ENCODE measurements around the gene PLA2G6. TPM values are rescaled to one million over a fixed set of nuclear protein-coding genes. Genes with fewer than 3 reads are reported as not detected.

PLA2G6 gene
- total and polyA plus RNA-seq, 2 of the 13 experiments (the other 11 are each of a cell fraction or from before 2014, with no cell fraction given): 4.8 to 11.5 TPM

DNA sequence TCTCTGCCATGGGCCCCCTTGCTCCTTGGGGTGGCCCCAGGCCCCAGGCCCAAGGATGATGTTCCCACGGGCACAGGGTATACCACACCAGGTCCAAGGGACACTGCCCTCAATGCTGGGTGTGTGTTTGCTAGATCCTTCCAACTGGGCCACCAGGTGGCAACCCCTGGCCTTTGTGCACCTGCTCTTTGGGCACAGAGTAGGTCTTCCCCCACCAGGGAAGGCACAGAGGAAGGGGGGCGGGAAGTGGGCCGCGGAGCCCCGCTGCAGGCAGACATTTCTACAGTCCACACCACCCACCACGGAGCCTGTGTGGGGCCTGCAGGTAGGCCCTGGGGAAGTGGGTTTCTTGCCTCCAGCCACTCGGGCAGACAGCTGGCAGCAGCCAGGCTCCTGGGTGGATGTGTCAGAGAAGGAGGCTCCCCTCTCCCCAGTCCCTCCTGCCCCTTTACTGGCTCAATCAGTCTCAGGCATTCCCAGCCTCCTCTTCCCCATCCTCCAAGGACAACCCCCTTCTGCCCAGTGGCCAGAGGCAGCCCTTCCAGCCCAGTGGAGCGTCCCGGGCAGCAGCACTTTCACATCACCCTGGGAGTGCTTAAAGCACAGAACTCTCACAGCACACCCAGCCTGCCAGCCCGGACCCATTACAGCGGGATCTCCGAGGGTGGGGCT is 41.8 kb upstream of the PLA2G6 start (continued):
- TF ChIP-seq, protein P1, sequence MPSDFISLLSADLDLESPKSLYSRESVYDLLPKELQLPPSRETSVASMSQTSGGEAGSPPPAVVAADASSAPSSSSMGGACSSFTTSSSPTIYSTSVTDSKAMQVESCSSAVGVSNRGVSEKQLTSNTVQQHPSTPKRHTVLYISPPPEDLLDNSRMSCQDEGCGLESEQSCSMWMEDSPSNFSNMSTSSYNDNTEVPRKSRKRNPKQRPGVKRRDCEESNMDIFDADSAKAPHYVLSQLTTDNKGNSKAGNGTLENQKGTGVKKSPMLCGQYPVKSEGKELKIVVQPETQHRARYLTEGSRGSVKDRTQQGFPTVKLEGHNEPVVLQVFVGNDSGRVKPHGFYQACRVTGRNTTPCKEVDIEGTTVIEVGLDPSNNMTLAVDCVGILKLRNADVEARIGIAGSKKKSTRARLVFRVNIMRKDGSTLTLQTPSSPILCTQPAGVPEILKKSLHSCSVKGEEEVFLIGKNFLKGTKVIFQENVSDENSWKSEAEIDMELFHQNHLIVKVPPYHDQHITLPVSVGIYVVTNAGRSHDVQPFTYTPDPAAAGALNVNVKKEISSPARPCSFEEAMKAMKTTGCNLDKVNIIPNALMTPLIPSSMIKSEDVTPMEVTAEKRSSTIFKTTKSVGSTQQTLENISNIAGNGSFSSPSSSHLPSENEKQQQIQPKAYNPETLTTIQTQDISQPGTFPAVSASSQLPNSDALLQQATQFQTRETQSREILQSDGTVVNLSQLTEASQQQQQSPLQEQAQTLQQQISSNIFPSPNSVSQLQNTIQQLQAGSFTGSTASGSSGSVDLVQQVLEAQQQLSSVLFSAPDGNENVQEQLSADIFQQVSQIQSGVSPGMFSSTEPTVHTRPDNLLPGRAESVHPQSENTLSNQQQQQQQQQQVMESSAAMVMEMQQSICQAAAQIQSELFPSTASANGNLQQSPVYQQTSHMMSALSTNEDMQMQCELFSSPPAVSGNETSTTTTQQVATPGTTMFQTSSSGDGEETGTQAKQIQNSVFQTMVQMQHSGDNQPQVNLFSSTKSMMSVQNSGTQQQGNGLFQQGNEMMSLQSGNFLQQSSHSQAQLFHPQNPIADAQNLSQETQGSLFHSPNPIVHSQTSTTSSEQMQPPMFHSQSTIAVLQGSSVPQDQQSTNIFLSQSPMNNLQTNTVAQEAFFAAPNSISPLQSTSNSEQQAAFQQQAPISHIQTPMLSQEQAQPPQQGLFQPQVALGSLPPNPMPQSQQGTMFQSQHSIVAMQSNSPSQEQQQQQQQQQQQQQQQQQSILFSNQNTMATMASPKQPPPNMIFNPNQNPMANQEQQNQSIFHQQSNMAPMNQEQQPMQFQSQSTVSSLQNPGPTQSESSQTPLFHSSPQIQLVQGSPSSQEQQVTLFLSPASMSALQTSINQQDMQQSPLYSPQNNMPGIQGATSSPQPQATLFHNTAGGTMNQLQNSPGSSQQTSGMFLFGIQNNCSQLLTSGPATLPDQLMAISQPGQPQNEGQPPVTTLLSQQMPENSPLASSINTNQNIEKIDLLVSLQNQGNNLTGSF (CRISPR knock-in tag; IDR thresholded peaks at IDR 0.05): no peak
- TF ChIP-seq, protein P2, sequence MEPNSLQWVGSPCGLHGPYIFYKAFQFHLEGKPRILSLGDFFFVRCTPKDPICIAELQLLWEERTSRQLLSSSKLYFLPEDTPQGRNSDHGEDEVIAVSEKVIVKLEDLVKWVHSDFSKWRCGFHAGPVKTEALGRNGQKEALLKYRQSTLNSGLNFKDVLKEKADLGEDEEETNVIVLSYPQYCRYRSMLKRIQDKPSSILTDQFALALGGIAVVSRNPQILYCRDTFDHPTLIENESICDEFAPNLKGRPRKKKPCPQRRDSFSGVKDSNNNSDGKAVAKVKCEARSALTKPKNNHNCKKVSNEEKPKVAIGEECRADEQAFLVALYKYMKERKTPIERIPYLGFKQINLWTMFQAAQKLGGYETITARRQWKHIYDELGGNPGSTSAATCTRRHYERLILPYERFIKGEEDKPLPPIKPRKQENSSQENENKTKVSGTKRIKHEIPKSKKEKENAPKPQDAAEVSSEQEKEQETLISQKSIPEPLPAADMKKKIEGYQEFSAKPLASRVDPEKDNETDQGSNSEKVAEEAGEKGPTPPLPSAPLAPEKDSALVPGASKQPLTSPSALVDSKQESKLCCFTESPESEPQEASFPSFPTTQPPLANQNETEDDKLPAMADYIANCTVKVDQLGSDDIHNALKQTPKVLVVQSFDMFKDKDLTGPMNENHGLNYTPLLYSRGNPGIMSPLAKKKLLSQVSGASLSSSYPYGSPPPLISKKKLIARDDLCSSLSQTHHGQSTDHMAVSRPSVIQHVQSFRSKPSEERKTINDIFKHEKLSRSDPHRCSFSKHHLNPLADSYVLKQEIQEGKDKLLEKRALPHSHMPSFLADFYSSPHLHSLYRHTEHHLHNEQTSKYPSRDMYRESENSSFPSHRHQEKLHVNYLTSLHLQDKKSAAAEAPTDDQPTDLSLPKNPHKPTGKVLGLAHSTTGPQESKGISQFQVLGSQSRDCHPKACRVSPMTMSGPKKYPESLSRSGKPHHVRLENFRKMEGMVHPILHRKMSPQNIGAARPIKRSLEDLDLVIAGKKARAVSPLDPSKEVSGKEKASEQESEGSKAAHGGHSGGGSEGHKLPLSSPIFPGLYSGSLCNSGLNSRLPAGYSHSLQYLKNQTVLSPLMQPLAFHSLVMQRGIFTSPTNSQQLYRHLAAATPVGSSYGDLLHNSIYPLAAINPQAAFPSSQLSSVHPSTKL (CRISPR knock-in tag; IDR thresholded peaks at IDR 0.05): no peak
- TF ChIP-seq, protein P3, sequence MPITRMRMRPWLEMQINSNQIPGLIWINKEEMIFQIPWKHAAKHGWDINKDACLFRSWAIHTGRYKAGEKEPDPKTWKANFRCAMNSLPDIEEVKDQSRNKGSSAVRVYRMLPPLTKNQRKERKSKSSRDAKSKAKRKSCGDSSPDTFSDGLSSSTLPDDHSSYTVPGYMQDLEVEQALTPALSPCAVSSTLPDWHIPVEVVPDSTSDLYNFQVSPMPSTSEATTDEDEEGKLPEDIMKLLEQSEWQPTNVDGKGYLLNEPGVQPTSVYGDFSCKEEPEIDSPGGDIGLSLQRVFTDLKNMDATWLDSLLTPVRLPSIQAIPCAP (CRISPR knock-in tag; IDR thresholded peaks at IDR 0.05; ENCODE audit: low read depth): no peak
- TF ChIP-seq ZNF501 (CRISPR knock-in tag; IDR thresholded peaks at IDR 0.05) (no peak), ZNF468 (CRISPR knock-in tag; IDR thresholded peaks at IDR 0.05) (no peak), ZKSCAN1 (IDR thresholded peaks at IDR 0.05; ENCODE audit: low read length) (peak; percentile 44; the same call in 1 of the 2 replicates)
